T follicular helper cell (primary cell): ENCODE measurements around the gene DENND1A.
"Not testable (repeated sequence)": the region's sequence is repeated elsewhere in the genome, so short reads cannot be mapped to it uniquely, and the experiment has no call there.

ENCODE experiments used
- DNase-seq: peaks from one replicate; pipeline ENCODE4 v3.0.0-alpha.2; 2020; ENCODE audit warnings: low read depth

Gene DENND1A

GRCh38 chr9:123771690-123772089 lies 158.2 kb downstream of the DENND1A start:
- no peak for DNase-seq

GRCh38 chr9:123769719-123770118 lies 160.2 kb downstream of the DENND1A start:
- DNase-seq: no peak

- DNase-seq: no peak
Observed at GRCh38 chr9:123763910-123764588, 165.9 kb downstream of the DENND1A start.

GRCh38 chr9:123761905-123762605 lies 167.9 kb downstream of the DENND1A start:
- no peak for DNase-seq

- DNase-seq: no peak
Observed at GRCh38 chr9:123757960-123758359, 172.0 kb downstream of the DENND1A start.

- no peak for DNase-seq
Observed at GRCh38 chr9:123757547-123757946, 172.4 kb downstream of the DENND1A start.

- no peak for DNase-seq
Observed at GRCh38 chr9:123756484-123757106, 173.3 kb downstream of the DENND1A start.

GRCh38 chr9:123753669-123754258 lies 176.2 kb downstream of the DENND1A start:
- DNase-seq: no peak

GRCh38 chr9:123753016-123753415 lies 176.9 kb downstream of the DENND1A start:
- no peak for DNase-seq

GRCh38 chr9:123749580-123750202 lies 180.2 kb downstream of the DENND1A start:
- DNase-seq: no peak

GRCh38 chr9:123746765-123747164 lies 183.2 kb downstream of the DENND1A start:
- no peak for DNase-seq

GRCh38 chr9:123745933-123746332 lies 184.0 kb downstream of the DENND1A start:
- no peak for DNase-seq

GRCh38 chr9:123745451-123745850 lies 184.5 kb downstream of the DENND1A start:
- DNase-seq: no peak

GRCh38 chr9:123743737-123744136 lies 186.2 kb downstream of the DENND1A start:
- no peak for DNase-seq

GRCh38 chr9:123742009-123742767 lies 187.7 kb downstream of the DENND1A start:
- DNase-seq: no peak

- no peak for DNase-seq
Observed at GRCh38 chr9:123741214-123741613, 188.7 kb downstream of the DENND1A start.

GRCh38 chr9:123739902-123740301 lies 190.0 kb downstream of the DENND1A start:
- no peak for DNase-seq

GRCh38 chr9:123739387-123739786 lies 190.5 kb downstream of the DENND1A start:
- no peak for DNase-seq

- no peak for DNase-seq
Observed at GRCh38 chr9:123738648-123739047, 191.3 kb downstream of the DENND1A start.

GRCh38 chr9:123735376-123735775 lies 194.6 kb downstream of the DENND1A start:
- DNase-seq: no peak

- DNase-seq: not testable (repeated sequence)
Observed at GRCh38 chr9:123728571-123728970, 201.4 kb downstream of the DENND1A start.

GRCh38 chr9:123727332-123727731 lies 202.6 kb downstream of the DENND1A start:
- no peak for DNase-seq
